T-cell (primary cell): Measurements from ENCODE around the gene KLHDC9. TPM values are rescaled to one million over a fixed set of nuclear protein-coding genes. Genes with fewer than 3 reads are reported as not detected.

Experiments used
- total RNA-seq, 35 experiments: library from RNA in 6 of 35; stranded (reverse) in 6 of 35; fragments of 120-200 nt in 1 of 35; gene quantifications; one replicate each; pipeline versions ENCODE4 v1.2.1 to v1.2.4 and lab custom pipeline; 2013 to 2026

Gene KLHDC9
- total RNA-seq, 5 donors from 2014 or later (not counting 1 experiment from before 2014, with no cell fraction given), result 0.82 to 1.6 (median 0.86) TPM; not detected in 2

Other genes starting within 250 kb of the KLHDC9 start
- gene CD244, start 235.5 kb upstream of the KLHDC9 start, total RNA-seq, result 10 to 100 TPM in 1 of 5 donors, 1 to 10 TPM in 4; 1.1 to 12.4 (median 2.9) TPM
- not detected for gene ITLN1, start 213.2 kb upstream of the KLHDC9 start, total RNA-seq
- gene ITLN2, start 143.6 kb upstream of the KLHDC9 start, total RNA-seq, result not detected
- gene F11R, start 77.2 kb upstream of the KLHDC9 start, total RNA-seq, result 10 to 100 TPM; 14.6 to 21.0 (median 18.7) TPM
- gene TSTD1, start 59.4 kb upstream of the KLHDC9 start, total RNA-seq, result 100 to 1,000 TPM in 2 of 5 donors, 10 to 100 TPM in 3; 39.9 to 130 (median 94.8) TPM
- 10 to 100 TPM; 65.4 to 96.1 (median 92.2) TPM for gene USF1, start 52.4 kb upstream of the KLHDC9 start, total RNA-seq
- 100 to 1,000 TPM; 193 to 299 (median 279) TPM for gene ARHGAP30, start 28.5 kb upstream of the KLHDC9 start, total RNA-seq
- gene NECTIN4, start 8.8 kb upstream of the KLHDC9 start, total RNA-seq, result under 1 TPM in 1 of 5 donors, not detected in 4; 0.06 TPM
- gene PFDN2, start 19.7 kb downstream of the KLHDC9 start, total RNA-seq, result 10 to 100 TPM; 32.4 to 48.3 (median 42.1) TPM
- gene NIT1, start 19.7 kb downstream of the KLHDC9 start, total RNA-seq, result 10 to 100 TPM; 23.4 to 44.7 (median 41.7) TPM
- gene DEDD, start 34.3 kb downstream of the KLHDC9 start, total RNA-seq, result 10 to 100 TPM; 34.3 to 43.6 (median 40.6) TPM
- gene UFC1, start 55.6 kb downstream of the KLHDC9 start, total RNA-seq, result 100 to 1,000 TPM in 2 of 5 donors, 10 to 100 TPM in 3; 82.9 to 109 (median 93.8) TPM
- 10 to 100 TPM; 37.4 to 69.0 (median 59.5) TPM for gene USP21, start 61.1 kb downstream of the KLHDC9 start, total RNA-seq
- gene PPOX, start 68.1 kb downstream of the KLHDC9 start, total RNA-seq, result 10 to 100 TPM; 38.3 to 85.4 (median 69.2) TPM
- 10 to 100 TPM; 48.4 to 77.8 (median 69.3) TPM for gene B4GALT3, start 79.1 kb downstream of the KLHDC9 start, total RNA-seq
- gene ADAMTS4, start 100.7 kb downstream of the KLHDC9 start, total RNA-seq, result 1 to 10 TPM in 4 of 5 donors, under 1 TPM in 1; 0.86 to 1.8 (median 1.4) TPM
- gene NDUFS2, start 104.0 kb downstream of the KLHDC9 start, total RNA-seq, result 10 to 100 TPM; 57.3 to 92.2 (median 88.2) TPM
- gene FCER1G, start 116.9 kb downstream of the KLHDC9 start, total RNA-seq, result 1 to 10 TPM; 2.5 to 5.2 (median 3.5) TPM
- gene APOA2, start 125.3 kb downstream of the KLHDC9 start, total RNA-seq, result 1 to 10 TPM in 3 of 5 donors, not detected in 2; 2.2 to 5.5 (median 3.7) TPM
- gene TOMM40L, start 127.7 kb downstream of the KLHDC9 start, total RNA-seq, result 10 to 100 TPM in 4 of 5 donors, 1 to 10 TPM in 1; 6.3 to 12.2 (median 11.0) TPM
- gene NR1I3, start 139.8 kb downstream of the KLHDC9 start, total RNA-seq, result not detected
- gene PCP4L1, start 160.4 kb downstream of the KLHDC9 start, total RNA-seq, result not detected
- gene MPZ, start 211.6 kb downstream of the KLHDC9 start, total RNA-seq, result 1 to 10 TPM; 3.4 to 7.9 (median 6.1) TPM
- 100 to 1,000 TPM in 3 of 5 donors, 10 to 100 TPM in 2; 86.4 to 106 (median 103) TPM for gene SDHC, start 216.0 kb downstream of the KLHDC9 start, total RNA-seq